ENCODE measurements around the gene DDHD1.
A peak's percentile ranks its signal among the peaks of the same experiment; 100 is the strongest.
"Not testable (repeated sequence)": the region's sequence is repeated elsewhere in the genome, so short reads cannot be mapped to it uniquely, and the experiment has no call there.

DDHD1 gene

GRCh38 chr14:53108292-53109104 is 44.6 kb downstream of the DDHD1 start:
- no peak for DNase-seq (ENCODE audit: low spot score)

DNA sequence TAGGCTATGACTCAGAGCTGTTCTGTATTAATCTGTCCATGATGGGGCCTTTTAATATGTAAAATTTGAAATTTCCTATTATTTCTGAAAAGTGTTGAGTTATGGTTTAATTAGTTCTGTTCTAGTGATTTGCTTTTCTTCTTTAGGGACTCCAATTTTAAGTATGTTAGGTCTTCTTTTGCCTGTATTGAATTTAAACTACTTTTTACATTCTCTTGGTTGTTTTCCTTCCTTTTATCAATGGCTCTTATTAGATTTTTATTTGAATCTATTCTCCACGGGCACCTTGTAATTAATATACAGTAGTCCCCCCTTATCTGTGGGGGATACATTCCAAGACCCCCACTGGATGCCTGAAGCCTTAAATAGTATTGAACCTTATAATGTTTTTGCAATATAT is 46.4 kb downstream of the DDHD1 start:
- DNase-seq (ENCODE audit: low spot score) = no peak

- DNase-seq (ENCODE audit: low spot score) = no peak
Measured at GRCh38 chr14:53103636-53104340, 49.3 kb downstream of the DDHD1 start.

DNA sequence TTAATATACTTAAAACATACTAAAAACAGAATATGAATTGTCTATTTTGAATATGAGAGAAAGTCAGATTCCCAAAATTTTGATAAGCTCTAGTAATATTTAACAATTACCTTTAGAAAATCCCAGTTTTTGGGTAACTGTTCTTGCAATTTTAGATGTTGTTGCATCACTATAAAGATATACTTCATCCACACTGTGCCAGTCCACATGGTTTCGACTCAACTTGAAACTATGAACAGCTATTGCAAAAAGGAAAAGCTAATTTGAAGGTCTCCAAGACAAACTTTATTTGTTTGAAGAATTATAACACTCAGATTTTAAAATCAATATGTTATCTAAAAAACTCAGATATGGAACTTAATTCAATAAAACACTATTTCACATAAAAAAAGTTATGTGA is 59.9 kb downstream of the DDHD1 start:
- no peak for DNase-seq (ENCODE audit: low spot score)

DNA sequence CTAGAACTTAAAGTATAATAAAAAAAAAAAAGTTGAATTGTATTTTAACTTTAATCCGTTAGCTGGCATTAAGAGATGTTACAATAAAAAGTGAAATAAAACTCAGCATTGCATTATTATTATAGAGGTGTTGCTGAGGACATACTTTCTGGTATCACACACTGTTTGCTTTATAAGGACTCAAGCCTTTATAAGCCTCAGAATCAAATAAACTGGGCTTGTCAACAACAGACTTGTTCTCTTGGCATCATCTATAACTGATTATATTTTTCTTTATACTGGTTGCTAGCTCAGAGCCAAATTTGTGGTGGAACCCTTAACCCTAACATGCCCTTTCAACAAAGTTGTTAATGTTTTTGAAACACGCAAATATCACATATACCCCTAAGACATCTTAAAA is 62.3 kb downstream of the DDHD1 start:
- no peak for DNase-seq (ENCODE audit: low spot score)

GRCh38 chr14:53084954-53085353 is 68.2 kb downstream of the DDHD1 start:
- not testable (repeated sequence) for DNase-seq (ENCODE audit: low spot score)

DNA sequence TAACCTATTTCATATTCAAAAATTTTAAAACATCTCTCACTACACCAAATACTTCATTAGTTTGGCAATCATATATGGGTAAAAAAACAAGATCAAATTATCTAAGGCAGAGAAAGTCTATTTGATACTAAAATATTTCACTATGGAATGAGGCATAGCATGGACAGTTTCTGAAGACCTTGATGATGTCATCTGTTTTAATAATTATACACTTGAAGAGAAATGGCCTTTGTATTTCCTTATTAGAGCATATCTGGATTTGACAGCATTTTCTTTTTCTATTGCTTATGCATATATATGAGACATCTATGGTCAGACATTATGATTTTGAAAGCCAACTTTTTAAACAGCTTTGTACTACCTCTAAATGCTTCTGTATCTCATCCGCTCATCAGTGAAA is 88.6 kb downstream of the DDHD1 start:
- DNase-seq (ENCODE audit: low spot score) = no peak

GRCh38 chr14:53062856-53063255 is 90.3 kb downstream of the DDHD1 start:
- no peak for DNase-seq (ENCODE audit: low spot score)

DNA sequence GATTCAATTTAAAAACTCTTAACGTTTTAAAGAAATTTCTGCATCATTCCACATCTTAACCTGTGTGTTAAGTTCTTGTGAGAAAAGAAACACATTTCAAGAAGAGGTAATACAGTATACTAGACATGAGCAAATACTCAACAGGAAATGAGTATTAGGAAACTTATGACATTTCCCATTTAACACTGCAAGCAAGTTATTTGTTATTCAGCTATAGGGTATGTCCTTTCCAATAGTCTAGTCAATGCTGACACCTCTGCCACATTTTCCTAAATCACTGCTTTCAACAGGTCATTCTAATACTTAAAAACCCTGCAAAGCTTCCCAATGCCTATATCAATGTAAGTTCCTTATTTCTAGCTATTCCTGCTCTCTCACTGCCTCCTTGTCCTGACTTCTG is 93.1 kb downstream of the DDHD1 start:
- DNase-seq (ENCODE audit: low spot score) = no peak

DNA sequence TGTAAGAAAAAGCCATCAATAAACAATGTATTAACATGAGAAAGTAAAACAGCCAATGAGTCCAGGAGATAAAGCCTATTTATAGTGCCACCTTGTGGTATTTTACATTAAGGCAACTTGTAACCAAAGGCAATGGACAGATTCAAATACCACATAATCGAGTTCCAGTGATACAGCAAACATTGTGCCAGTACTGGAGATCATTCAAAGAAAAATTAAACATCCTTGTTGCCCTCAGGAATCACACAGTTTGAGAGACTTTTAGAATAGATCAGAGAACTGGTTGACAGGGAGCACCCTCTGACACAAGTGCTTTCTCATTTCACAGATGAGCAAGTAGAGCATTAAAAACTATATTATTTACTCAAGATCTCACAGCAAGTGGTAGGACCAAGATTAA is 98.1 kb downstream of the DDHD1 start:
- DNase-seq (ENCODE audit: low spot score) = peak; percentile 9

DNA sequence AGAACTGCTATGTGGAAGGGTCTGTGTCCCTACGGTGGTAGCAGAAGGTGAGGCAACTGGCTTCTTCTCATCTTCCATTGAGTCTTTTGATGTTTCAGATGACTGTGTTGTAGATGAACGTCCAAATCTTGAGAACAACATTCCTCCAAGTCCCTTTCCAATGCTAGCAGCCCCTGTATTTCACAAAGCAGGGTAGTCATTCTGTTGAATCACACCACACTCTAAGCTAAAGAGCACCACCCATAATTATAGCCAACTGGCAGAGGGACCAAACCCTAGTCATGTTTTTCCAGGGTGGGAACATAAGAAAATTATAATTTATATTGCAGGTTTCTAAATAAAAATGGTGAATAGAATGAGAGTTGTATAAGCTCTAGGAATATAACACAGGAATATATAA is 98.7 kb downstream of the DDHD1 start:
- DNase-seq (ENCODE audit: low spot score) = no peak

DNA sequence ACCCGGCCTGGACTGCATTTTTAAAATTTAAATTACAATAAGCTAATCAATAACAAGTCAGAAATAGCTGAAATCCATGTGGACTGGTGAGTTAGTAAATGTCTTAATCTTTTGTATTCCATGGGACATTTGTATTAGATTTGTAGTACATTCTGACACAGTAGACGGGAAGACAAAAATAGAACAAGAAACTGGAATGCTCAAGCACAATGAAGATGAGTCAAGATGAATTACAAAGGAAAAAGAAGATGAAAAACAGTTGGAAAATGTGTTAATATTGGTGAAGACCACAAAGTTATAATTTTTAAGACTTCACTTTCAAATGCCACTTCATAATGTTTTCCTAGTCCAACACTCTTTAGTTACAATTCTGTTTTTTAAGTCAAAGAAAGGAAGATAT is 104.5 kb downstream of the DDHD1 start:
- DNase-seq (ENCODE audit: low spot score) = no peak

- DNase-seq (ENCODE audit: low spot score) = no peak
Measured at GRCh38 chr14:53047307-53048069, 105.6 kb downstream of the DDHD1 start.

DNA sequence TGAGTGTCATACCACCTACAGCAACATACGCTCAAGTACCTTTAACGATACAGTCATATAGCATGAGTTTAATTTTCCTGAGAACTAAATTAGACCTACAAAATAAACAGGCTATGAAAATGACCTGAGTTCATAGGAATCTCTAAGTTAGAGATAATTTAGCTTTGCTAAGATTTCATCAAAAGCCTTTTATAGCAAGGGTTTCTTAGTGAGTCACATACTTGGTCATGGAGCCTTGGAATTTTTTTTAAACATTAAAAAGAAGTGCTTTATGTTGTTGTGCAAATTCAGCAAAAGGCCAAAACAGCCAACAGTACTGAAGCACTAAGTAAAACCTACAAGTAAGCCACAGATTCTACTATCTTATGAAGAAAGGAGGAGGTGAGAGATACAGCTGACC is 108.6 kb downstream of the DDHD1 start:
- DNase-seq (ENCODE audit: low spot score) = no peak

DNA sequence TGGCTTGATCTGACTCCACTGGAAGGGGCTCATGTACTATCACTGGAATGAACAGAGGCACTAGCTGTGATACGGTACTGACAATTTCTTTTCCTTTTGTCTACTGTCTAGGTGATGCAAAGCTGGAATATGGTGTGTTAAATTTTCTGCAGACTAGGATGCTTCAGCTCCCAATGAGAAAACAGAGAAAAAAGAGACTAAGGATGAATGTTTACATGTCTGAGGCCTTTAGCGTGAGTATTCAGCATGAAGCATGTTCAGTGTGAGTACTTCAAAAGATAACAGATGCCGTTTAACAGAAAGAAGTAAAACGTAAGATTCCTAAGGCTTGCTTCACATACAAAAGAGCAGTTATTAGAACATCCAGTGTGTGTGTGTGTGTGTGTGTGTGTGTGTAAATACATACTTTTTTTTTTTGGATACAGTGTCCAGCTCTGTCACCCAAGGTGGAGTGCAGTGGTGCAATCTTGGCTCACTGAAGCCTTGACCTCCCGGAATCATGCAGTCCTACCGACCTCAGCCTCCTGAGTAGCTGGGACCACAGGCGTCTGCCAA is 110.0 kb downstream of the DDHD1 start:
- DNase-seq (ENCODE audit: low spot score) = no peak

- no peak for DNase-seq (ENCODE audit: low spot score)
Measured at GRCh38 chr14:53042480-53042879, 110.6 kb downstream of the DDHD1 start.

- DNase-seq (ENCODE audit: low spot score) = no peak
Measured at GRCh38 chr14:53041067-53041466, 112.1 kb downstream of the DDHD1 start.

DNA sequence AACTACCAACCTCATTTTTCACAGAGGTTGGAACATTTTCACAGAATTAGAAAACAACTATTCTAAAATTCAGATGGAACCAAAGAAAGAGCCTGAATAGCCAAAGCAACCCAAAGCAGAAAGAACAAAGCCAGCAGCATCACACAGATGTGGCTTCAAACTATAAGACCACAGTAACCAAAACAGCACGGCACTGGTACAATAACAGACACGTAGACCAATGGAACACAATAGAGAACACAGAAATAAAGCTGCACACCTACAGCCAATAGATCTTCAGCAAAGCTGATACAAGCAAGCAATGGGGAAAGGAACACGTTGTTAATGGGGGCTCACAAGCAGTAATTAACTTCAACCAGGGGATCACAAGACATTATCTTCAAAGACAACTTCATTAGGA is 114.5 kb downstream of the DDHD1 start:
- no peak for DNase-seq (ENCODE audit: low spot score)

DNA sequence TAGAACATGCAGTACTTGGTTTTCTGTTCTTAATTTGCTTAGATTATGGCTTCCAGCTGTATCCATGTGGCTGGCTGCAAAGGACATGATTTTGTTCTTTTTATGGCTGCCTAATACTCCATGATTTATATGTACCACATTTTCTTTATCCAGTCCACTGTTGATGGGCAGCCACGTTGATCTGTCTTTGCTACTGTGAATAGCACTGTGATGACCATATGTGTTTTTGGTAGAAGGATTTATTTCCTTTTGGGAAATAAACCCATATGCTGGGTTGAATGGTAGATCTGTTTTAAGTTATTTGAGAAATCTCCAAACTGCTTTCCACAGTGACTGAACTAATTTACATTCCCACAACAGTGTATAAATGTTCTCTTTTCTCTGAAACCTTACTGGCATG is 116.1 kb downstream of the DDHD1 start:
- DNase-seq (ENCODE audit: low spot score) = no peak

DNA sequence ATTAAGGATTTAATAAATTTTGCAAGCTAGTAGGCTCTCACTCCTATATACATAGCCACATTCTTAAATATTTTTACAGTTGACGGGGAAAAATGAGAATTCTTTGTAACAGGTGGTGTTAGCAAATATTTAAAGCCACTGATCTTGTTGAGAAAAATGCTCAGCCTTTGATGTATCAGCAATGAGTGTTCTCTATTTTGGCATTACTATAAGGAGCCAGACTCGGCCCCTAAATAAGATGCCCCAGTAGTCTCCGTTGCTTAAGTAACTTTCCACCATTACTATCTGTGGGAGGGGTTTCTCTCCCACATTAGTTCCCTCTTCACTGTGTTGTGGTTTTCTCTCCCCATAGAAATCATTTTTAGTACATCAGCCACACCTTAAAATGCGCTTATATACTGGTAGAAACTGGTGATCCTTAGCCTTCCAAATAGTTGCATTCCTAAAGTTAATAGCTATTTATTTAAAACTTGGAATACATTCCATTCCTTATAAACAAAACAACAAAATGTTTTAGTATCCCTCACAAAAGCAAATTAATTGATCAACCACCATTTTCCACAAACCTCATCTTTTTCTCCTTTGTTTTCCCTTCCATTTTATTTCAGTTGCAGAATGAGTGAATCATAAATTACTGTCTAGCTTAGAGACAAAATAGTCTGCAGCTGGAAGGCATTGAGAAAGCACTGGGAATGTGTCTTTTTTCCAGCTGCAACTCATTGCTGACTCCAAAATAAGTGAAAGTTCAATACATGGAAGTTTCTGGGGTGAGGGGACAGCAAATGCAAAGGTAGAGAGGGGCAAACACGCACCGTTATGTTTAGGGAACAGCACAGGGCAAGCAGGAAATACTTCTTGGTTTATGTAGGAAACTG is 117.5 kb downstream of the DDHD1 start:
- no peak for DNase-seq (ENCODE audit: low spot score)

DNA sequence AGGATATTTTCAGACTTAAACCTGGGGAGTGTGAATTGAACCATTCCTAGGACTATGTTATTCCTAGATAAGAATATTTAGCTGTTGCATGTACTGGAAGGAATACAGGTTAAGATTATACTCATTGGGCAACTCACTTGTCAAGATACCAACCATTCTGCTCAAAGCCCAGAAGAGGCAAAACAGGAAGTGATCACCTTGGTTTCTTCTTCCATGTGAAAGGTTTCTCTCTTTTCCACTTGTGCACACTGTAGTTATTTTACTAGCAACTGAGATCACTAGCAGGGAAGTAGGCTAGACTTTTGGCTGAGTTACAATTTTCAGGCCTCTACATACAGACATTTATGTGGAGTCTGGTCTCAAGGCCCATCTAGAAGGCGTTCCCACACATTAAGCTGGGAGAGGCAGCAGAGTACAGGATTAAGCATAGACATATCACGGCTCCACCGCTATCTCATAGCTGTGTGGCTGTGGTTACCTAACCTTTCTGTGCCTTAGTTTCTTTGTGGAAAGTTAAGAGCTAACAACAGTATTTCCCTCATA is 118.4 kb downstream of the DDHD1 start:
- DNase-seq (ENCODE audit: low spot score) = no peak
